Nephron (organoid): Measurements from ENCODE around the gene GABPB1.

Experiments used
- H3K27ac Mint-ChIP-seq, 3 experiments: 2 replicates each; pipeline ENCODE4 v1.8.0; 2020; ENCODE audit warnings: mixed read lengths in 3 of 3, mild to moderate bottlenecking in 2 of 3, moderate library complexity in 1 of 3
- H3K27me3 Mint-ChIP-seq: 2 replicates; pipeline ENCODE4 v1.8.0; 2021; ENCODE audit warnings: low read depth, mild to moderate bottlenecking, moderate library complexity, mixed read lengths
- H3K36me3 Mint-ChIP-seq: 2 replicates; pipeline ENCODE4 v1.8.0; 2020; ENCODE audit warnings: low read depth, mixed read lengths
- H3K4me1 Mint-ChIP-seq: 2 replicates; pipeline ENCODE4 v1.8.0; 2020; ENCODE audit warnings: mixed read lengths
- H3K4me3 Mint-ChIP-seq, 3 experiments: 2 replicates each; pipeline ENCODE4 v1.8.0; 2020; ENCODE audit warnings: mild to moderate bottlenecking in 3 of 3, mixed read lengths in 3 of 3, moderate library complexity in 2 of 3
- H3K9me3 Mint-ChIP-seq: 2 replicates; pipeline ENCODE4 v1.8.0; 2020; ENCODE audit warnings: mixed read lengths
- CTCF ChIP-seq, 3 experiments: fragments of 200-600 bp; sonication (generic); IDR thresholded peaks; one replicate each; pipeline ENCODE4 v1.5.0; 2021; ENCODE audit warnings: antibody characterized with exemption in 3 of 3; ENCODE audit not compliant: unreplicated experiment in 3 of 3

GABPB1 gene

GRCh38 chr15:50244153-50244552 lies 110.8 kb downstream of the GABPB1 start:
- Mint-ChIP-seq H3K9me3 (no peaks in the 10 kb centered on the region), H3K4me1 (no peaks in the 10 kb centered on the region), H3K4me3 (no peak overlapping the region), H3K27me3 (peaks cover 4% of the 10 kb centered on the region), H3K27ac (no peak overlapping the region), H3K36me3 (no peaks in the 10 kb centered on the region)
- no peak for TF ChIP-seq CTCF (IDR thresholded peaks at IDR 0.05; ENCODE audit: unreplicated experiment in 3 of 3)

GRCh38 chr15:50241684-50242450 lies 113.1 kb downstream of the GABPB1 start:
- no peaks in the 10 kb centered on the region for H3K9me3 Mint-ChIP-seq
- peaks cover 4% of the 10 kb centered on the region for H3K27me3 Mint-ChIP-seq
- H3K36me3 Mint-ChIP-seq = no peaks in the 10 kb centered on the region
- TF ChIP-seq CTCF (IDR thresholded peaks at IDR 0.05; ENCODE audit: unreplicated experiment in 3 of 3) = no peak
- no peak overlapping the region for H3K27ac Mint-ChIP-seq
- H3K4me1 Mint-ChIP-seq = no peaks in the 10 kb centered on the region
- no peak overlapping the region for H3K4me3 Mint-ChIP-seq

GRCh38 chr15:50238255-50238654 lies 116.7 kb downstream of the GABPB1 start:
- Mint-ChIP-seq H3K36me3 (no peaks in the 10 kb centered on the region), H3K4me3 (no peak overlapping the region)

GRCh38 chr15:50236433-50236832 lies 118.6 kb downstream of the GABPB1 start:
- Mint-ChIP-seq H3K36me3 (no peaks in the 10 kb centered on the region), H3K27me3 (no peaks in the 10 kb centered on the region), H3K4me3 (no peak overlapping the region), H3K9me3 (no peaks in the 10 kb centered on the region), H3K4me1 (no peaks in the 10 kb centered on the region), H3K27ac (no peak overlapping the region)
- no peak for TF ChIP-seq CTCF (IDR thresholded peaks at IDR 0.05; ENCODE audit: unreplicated experiment in 3 of 3)

More at GRCh38 chr15:50238255-50238654, 116.7 kb downstream of the GABPB1 start:
- TF ChIP-seq CTCF (IDR thresholded peaks at IDR 0.05; ENCODE audit: unreplicated experiment in 3 of 3) = no peak
- H3K9me3 Mint-ChIP-seq = no peaks in the 10 kb centered on the region
- no peaks in the 10 kb centered on the region for H3K4me1 Mint-ChIP-seq
- H3K27me3 Mint-ChIP-seq = no peaks in the 10 kb centered on the region
- H3K27ac Mint-ChIP-seq = no peak overlapping the region

- no peak for TF ChIP-seq CTCF (IDR thresholded peaks at IDR 0.05; ENCODE audit: unreplicated experiment in 3 of 3)
- Mint-ChIP-seq H3K27me3 (no peaks in the 10 kb centered on the region), H3K4me3 (no peak overlapping the region), H3K27ac (no peak overlapping the region), H3K36me3 (no peaks in the 10 kb centered on the region), H3K4me1 (no peaks in the 10 kb centered on the region), H3K9me3 (no peaks in the 10 kb centered on the region)
Observed at GRCh38 chr15:50235794-50236193, 119.2 kb downstream of the GABPB1 start.

GRCh38 chr15:50234764-50235163 lies 120.2 kb downstream of the GABPB1 start:
- H3K4me3 Mint-ChIP-seq = no peak overlapping the region
- no peaks in the 10 kb centered on the region for H3K27me3 Mint-ChIP-seq
- H3K4me1 Mint-ChIP-seq = no peaks in the 10 kb centered on the region
- H3K36me3 Mint-ChIP-seq = no peaks in the 10 kb centered on the region
- H3K9me3 Mint-ChIP-seq = no peaks in the 10 kb centered on the region
- no peak for TF ChIP-seq CTCF (IDR thresholded peaks at IDR 0.05; ENCODE audit: unreplicated experiment in 3 of 3)
- no peak overlapping the region for H3K27ac Mint-ChIP-seq
